K562 (cell line): ENCODE results near the gene MYOCD. TPM values are rescaled to one million over a fixed set of nuclear protein-coding genes. Genes with fewer than 3 reads are reported as not detected.

Experiments
- ATAC-seq: fragments of 200-7000 bp; cut with Tn5 transposase; 3 replicates; pipeline ENCODE4 v1.9.1; 2020; ENCODE audit warnings: moderate library complexity
- BruUV-seq: library from RNA; stranded (reverse); fragments of 400-500 nt; replicated peaks from 2 replicates; lab custom pipeline; 2021; lab: Mats Ljungman, UMichigan
- CTCF ChIA-PET: fragments of 300-600 bp; formaldehyde crosslinking; extraction: SDS; loops from one replicate; lab custom pipeline; 2021; ENCODE audit warnings: low intra/inter-chr PET ratio; lab: Yijun Ruan, JAX
- POLR2A ChIA-PET: fragments of 300-600, 350-650 bp; sonication (Branson Sonifier 250); formaldehyde crosslinking; extraction: SDS; loops from one replicate; lab custom pipeline; 2021; ENCODE audit warnings: antibody characterized with exemption, inconsistent platforms; lab: Yijun Ruan, JAX
- DNase-seq, 4 experiments: peaks; one replicate each; pipeline versions ENCODE4 v3.0.0 to v3.0.0-alpha.2; 2011 to 2018; ENCODE audit warnings: low spot score in 3 of 4, mixed read lengths in 3 of 4; ENCODE audit errors: extremely low read depth in 1 of 4
- FAIRE-seq: peaks from 2 replicates; lab custom pipeline; 2011; peaks lifted over from hg19 to GRCh38; lab: Jason Lieb, UNC
- H2AFZ ChIP-seq: 2 replicates; pipeline ENCODE4 v1.6.0; 2011; ENCODE audit warnings: low read depth, low read length, control low read depth, inconsistent platforms
- H3K27ac ChIP-seq: fragments of 200-600 bp; 3 replicates; pipeline ENCODE4 v1.8.0; 2011; ENCODE audit warnings: low read depth, mild to moderate bottlenecking, control low read depth, inconsistent platforms, low read length, moderate library complexity, mixed read lengths; ENCODE audit errors: extremely low read depth
- H3K27me3 ChIP-seq, 2 experiments: fragments of 300-600 bp in 1 of 2; 2 replicates in 1 of 2; 3 replicates in 1 of 2; pipeline versions ENCODE4 v1.6.0 to v1.8.0; 2011; ENCODE audit warnings: inconsistent platforms in 2 of 2, low read length in 2 of 2, mild to moderate bottlenecking in 1 of 2, mixed read lengths in 1 of 2, moderate library complexity in 1 of 2; ENCODE audit not compliant: control insufficient read depth in 2 of 2, insufficient read depth in 2 of 2
- H3K36me3 ChIP-seq: fragments of 300-600 bp; 3 replicates; pipeline ENCODE4 v1.8.0; 2011; ENCODE audit warnings: mild to moderate bottlenecking, low read length, inconsistent platforms; ENCODE audit not compliant: control insufficient read depth, insufficient read depth
- H3K4me1 ChIP-seq, 2 experiments: fragments of 200-600 bp in 1 of 2; replicated peaks in 1 of 2; 2 replicates in 1 of 2; 3 replicates in 1 of 2; pipeline versions ENCODE4 v1.5.1 to v1.8.0; 2011; ENCODE audit warnings: inconsistent platforms in 2 of 2, low read length in 2 of 2, mild to moderate bottlenecking in 1 of 2, mixed read lengths in 1 of 2, moderate library complexity in 1 of 2; ENCODE audit not compliant: control insufficient read depth in 2 of 2, insufficient read depth in 2 of 2
- H3K4me2 ChIP-seq: 2 replicates; pipeline ENCODE4 v1.6.1; 2011; ENCODE audit warnings: low read length, control low read depth, inconsistent platforms, mixed read lengths; ENCODE audit not compliant: insufficient read depth
- H3K4me3 ChIP-seq: fragments of 200-600 bp; sonication (generic), shearing (Covaris generic); 2 replicates; pipeline ENCODE4 v1.5.1; 2016; ENCODE audit warnings: control low read depth, inconsistent platforms
- H3K79me2 ChIP-seq: fragments of 200-600 bp; 3 replicates; pipeline ENCODE4 v1.8.0; 2011; ENCODE audit warnings: low read length, inconsistent platforms; ENCODE audit not compliant: control insufficient read depth, insufficient read depth
- H3K9ac ChIP-seq, 2 experiments: 2 replicates each; pipeline versions ENCODE4 v1.6.0 to v1.6.1; 2011; ENCODE audit warnings: low read depth in 2 of 2, low read length in 2 of 2, control low read depth in 1 of 2, inconsistent platforms in 1 of 2, mild to moderate bottlenecking in 1 of 2, mixed read lengths in 1 of 2; ENCODE audit not compliant: insufficient read depth in 1 of 2
- H3K9me1 ChIP-seq: one replicate; pipeline ENCODE4 v1.6.0; 2011; ENCODE audit warnings: inconsistent platforms, mild to moderate bottlenecking, low read length, moderate library complexity; ENCODE audit not compliant: control insufficient read depth, insufficient read depth
- H3K9me3 ChIP-seq: replicated peaks from 2 replicates; pipeline ENCODE4 v1.5.1; 2011; ENCODE audit warnings: low read depth, low read length, inconsistent platforms; ENCODE audit not compliant: control insufficient read depth, insufficient read depth
- H4K20me1 ChIP-seq: replicated peaks from 2 replicates; pipeline ENCODE4 v1.6.1; 2011; ENCODE audit warnings: low read length, inconsistent platforms, mixed read lengths; ENCODE audit not compliant: control insufficient read depth, insufficient read depth
- KLF16 ChIP-seq: IDR thresholded peaks from 2 replicates; pipeline ENCODE4 v1.6.1; 2016; ENCODE audit warnings: antibody characterized with exemption
- POLR3G ChIP-seq: IDR thresholded peaks from 2 replicates; pipeline ENCODE4 v1.6.1; 2011; ENCODE audit not compliant: insufficient read length, insufficient replicate concordance; ENCODE audit errors: extremely low read depth
- SRSF3 ChIP-seq: fragments of 200-400 bp; formaldehyde crosslinking; IDR thresholded peaks from 2 replicates; pipeline ENCODE4 v1.6.1; 2016; ENCODE audit warnings: mild to moderate bottlenecking, low read length, moderate library complexity; ENCODE audit not compliant: insufficient read depth
- USF2 ChIP-seq: sonication (generic); formaldehyde crosslinking; IDR thresholded peaks from 2 replicates; pipeline ENCODE4 v1.5.0; 2020; ENCODE audit warnings: missing genetic modification reagents
- WGBS: fragments of 100-300 bp; shearing (Covaris generic); methylation state at CpG from one replicate; pipeline ENCODE4 v1.1.6; 2016; ENCODE audit warnings: low coverage, mixed read lengths; ENCODE audit not compliant: insufficient coverage; ENCODE audit errors: missing lambda C conversion rate; 5-methylcytosine and 5-hydroxymethylcytosine counted together
- in situ Hi-C: fragments of 300-500 bp; cut with MboI; formaldehyde crosslinking; loops from 4 replicates; pipeline ENCODE4 v1.15.0; 2018; ENCODE audit warnings: inconsistent platforms, mixed read lengths
- intact Hi-C: fragments of 100-400 bp; cut with micrococcal nuclease; formaldehyde crosslinking; loops from 2 replicates; pipeline ENCODE4 v1.14.2; 2022
- polyA plus RNA-seq, 8 experiments: library from polyadenylated mRNA; depleted of rRNA in 4 of 8; stranded (reverse) in 5 of 8; unstranded in 3 of 8; fragments of >200 nt; fragmentation: Nextera tagmentation in 2 of 8; fragmentation: Illumina TruSeq in 1 of 8; extraction: Ambion mirVana in 2 of 8; extraction: Trizol in 1 of 8; gene quantifications; 2 replicates each; pipeline versions ENCODE4 v1.2.1 to v1.2.3, GENCODE V29; 2011 to 2014; ENCODE audit warnings: inconsistent platforms in 1 of 8, missing spikeins in 1 of 8
- total RNA-seq, 7 experiments: library from RNA; depleted of rRNA in 6 of 7; stranded (reverse); fragments of >200 nt in 6 of 7; fragmentation: Illumina TruSeq in 2 of 7; extraction: Trizol in 2 of 7; gene quantifications; 2 replicates each; pipeline versions ENCODE4 v1.2.1 to v1.2.3, GENCODE V29; 2011 to 2021; ENCODE audit warnings: low replicate concordance in 1 of 7

MYOCD gene
- total and polyA plus RNA-seq, 9 of the 15 experiments (the other 6 are each of a cell fraction or from before 2014, with no cell fraction given): not detected

GRCh38 chr17:12732366-12732765 lies 66.7 kb downstream of the MYOCD start (continued):
- no peak for TF ChIP-seq POLR3G

DNA sequence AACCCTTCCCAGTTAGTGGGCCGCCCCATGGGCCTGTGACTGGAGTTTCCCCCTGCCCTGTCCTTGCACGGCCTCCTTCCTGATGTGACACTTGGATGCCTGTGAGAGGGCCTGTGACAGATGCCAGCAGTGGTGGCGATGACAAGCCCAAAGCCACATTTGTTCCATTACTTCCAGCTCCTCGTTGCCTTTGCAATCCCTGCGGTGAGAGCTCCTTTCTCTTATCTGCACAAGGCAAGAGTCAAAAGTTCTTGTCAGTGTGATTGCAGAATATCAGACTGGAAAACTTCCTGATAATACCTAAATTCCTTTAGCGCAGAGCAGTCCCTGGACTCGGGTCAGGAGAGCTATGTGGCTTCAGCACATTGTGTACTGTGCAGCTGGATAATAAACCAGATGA lies 69.2 kb downstream of the MYOCD start:
- ChIA-PET CTCF (no interaction called here), POLR2A (interaction anchor here (0.5 kb wide), 1 partner anchor 372 kb away, joined by 3 read pairs; no protein-coding TSS in a partner anchor)
- Histone ChIP-seq H3K9me1 (no peaks in the 10 kb centered on the region), H3K27me3 (peaks cover 2 to 5% of the 10 kb centered on the region in 2 experiments; a peak in 1 of 5 replicates), H3K9ac (no peak overlapping the region), H2AFZ (no peak overlapping the region), H3K27ac (no peak overlapping the region), H3K79me2 (no peaks in the 10 kb centered on the region), H3K36me3 (no peaks in the 10 kb centered on the region), H3K9me3 (no peaks in the 10 kb centered on the region), H3K4me2 (no peak overlapping the region), H3K4me3 (no peak overlapping the region), H3K4me1 (no peaks in the 10 kb centered on the region), H4K20me1 (no peaks in the 10 kb centered on the region)
- ATAC-seq (no peak), DNase-seq (no peak), FAIRE-seq (no peak)
- intact Hi-C loops (no loop called here), in situ Hi-C loops (no loop called here)
- TF ChIP-seq KLF16 (no peak), SRSF3 (no peak), USF2 (CRISPR knock-in tag) (no peak)
- 0% methylated on average over 6 of the region's 7 CpGs for WGBS
- BruUV-seq: no TSS peak
